Thyroid gland (tissue), 4 donors: ENCODE measurements around the gene PDZK1. TPM values are rescaled to one million over a fixed set of nuclear protein-coding genes. Genes with fewer than 3 reads are reported as not detected.
"Not testable (repeated sequence)": the region's sequence is repeated elsewhere in the genome, so short reads cannot be mapped to it uniquely, and the experiment has no call there.

ENCODE experiments used
- DNase-seq, 2 donors: peaks; one replicate each; pipeline ENCODE4 v3.0.0-alpha.2; 2019
- H3K27ac ChIP-seq, 3 donors: fragments of 200-600 bp; sonication (generic); 1 replicate in 2 of 3; 2 replicates in 1 of 3; pipeline ENCODE4 v1.5.1; 2016 to 2019; ENCODE audit warnings: mild to moderate bottlenecking in 1 of 3, moderate library complexity in 1 of 3
- H3K27me3 ChIP-seq: fragments of 200-600 bp; sonication (generic); one replicate; pipeline ENCODE4 v1.5.1; 2019
- H3K36me3 ChIP-seq, 2 donors: fragments of 200-600 bp; sonication (generic); one replicate each; pipeline ENCODE4 v1.5.1; 2016 to 2019
- H3K4me1 ChIP-seq, 2 donors: fragments of 200-600 bp; sonication (generic); one replicate each; pipeline ENCODE4 v1.5.1; 2017 to 2019
- H3K4me3 ChIP-seq, 3 donors: fragments of 200-600 bp; sonication (generic); replicated peaks in 1 of 3; 1 replicate in 2 of 3; 2 replicates in 1 of 3; pipeline ENCODE4 v1.5.1; 2016; ENCODE audit warnings: mild to moderate bottlenecking in 1 of 3
- H3K9me3 ChIP-seq: fragments of 200-600 bp; sonication (generic); one replicate; pipeline ENCODE4 v1.5.1; 2017
- POLR2A ChIP-seq, 2 donors: fragments of 450-650 bp; IDR thresholded peaks; one replicate each; pipeline ENCODE4 v1.6.1; 2017; ENCODE audit warnings: antibody characterized with exemption in 2 of 2, mild to moderate bottlenecking in 2 of 2, moderate library complexity in 1 of 2
- WGBS, 2 donors: methylation state at CpG; one replicate each; pipeline ENCODE4 v1.1.5; 2017; 5-methylcytosine and 5-hydroxymethylcytosine counted together
- intact Hi-C: fragments of 100-400 bp; cut with DNase I; formaldehyde crosslinking; loops from one replicate; pipeline ENCODE4 v1.15.1; 2023
- total RNA-seq, 4 donors: library from RNA; depleted of rRNA; stranded (reverse); fragments of >200 nt; gene quantifications; one replicate each; pipeline ENCODE4 v1.2.3, GENCODE V29; 2016
- TF ChIP-seq, protein P1 (sequence below), 6 experiments: fragments of 200-600 bp in 3 of 6; fragments of 450-650 bp in 3 of 6; sonication (generic) in 3 of 6; IDR thresholded peaks; one replicate each; pipeline ENCODE4 v1.5.1; 2016 to 2019; ENCODE audit warnings: antibody characterized with exemption in 6 of 6, mild to moderate bottlenecking in 2 of 6, inconsistent platforms in 1 of 6, moderate library complexity in 1 of 6

Gene PDZK1
- total RNA-seq, 4 donors from 2014 or later: 0.27 to 0.56 (median 0.29) TPM; not detected in 1

DNA sequence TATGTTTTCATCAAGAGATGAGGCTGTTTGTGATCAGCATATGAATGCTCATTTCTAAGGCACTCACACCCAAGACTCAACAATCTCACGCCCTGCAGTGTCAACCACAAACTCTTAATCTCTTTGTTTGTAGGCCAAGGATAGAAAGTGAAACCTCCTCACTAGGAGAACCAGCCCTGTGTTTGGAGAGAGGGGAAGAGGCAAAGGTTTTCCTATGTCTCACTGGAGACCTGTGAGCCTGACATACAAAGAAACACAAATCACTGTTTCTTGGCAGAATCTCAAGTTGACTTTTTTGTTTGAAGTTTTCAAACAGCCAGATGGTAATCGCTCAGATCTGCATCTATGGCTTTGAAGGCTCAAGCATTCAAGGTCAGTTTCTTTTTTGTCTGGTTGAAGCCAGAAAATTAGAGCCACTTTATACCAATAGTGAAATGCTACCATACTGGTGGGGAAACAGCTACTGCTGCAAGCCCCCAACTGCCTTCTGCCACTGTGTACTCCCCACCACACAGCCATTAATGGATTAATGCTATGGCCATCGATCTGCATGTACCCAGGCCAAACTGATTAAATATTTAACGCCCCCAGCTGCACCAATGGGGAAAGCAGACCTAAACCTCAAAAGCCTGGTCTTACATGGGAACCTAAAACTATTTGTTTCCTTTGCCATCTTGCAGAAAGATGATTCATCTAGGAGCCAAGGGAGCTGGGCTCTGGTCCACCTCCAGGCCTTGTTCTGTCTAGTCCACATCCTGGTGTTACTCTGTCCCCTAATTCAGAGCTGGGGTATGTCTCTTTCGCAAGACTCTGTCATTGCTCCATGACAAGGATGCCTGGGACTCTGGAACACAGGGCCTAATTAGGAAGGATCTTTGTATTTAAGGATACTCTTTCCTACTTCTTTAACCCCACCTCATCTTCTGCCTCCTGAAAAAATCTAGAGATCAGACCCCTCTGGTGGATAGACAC is 16.3 kb downstream of the PDZK1 start:
- H3K4me3 ChIP-seq: no peak overlapping the region
- H3K27ac ChIP-seq: peak overlapping the region in 2 of 3 donors; percentile 2 to 7
- intact Hi-C loops: no loop called here
- H3K36me3 ChIP-seq: no peaks in the 10 kb centered on the region
- peak in 1 of 2 donors; percentile 10 for DNase-seq
- 63 to 66% methylated on average over 5 of the region's 5 CpGs for WGBS, 2 donors
- no peak for TF ChIP-seq POLR2A (IDR thresholded peaks at IDR 0.05)
- TF ChIP-seq, protein P1, sequence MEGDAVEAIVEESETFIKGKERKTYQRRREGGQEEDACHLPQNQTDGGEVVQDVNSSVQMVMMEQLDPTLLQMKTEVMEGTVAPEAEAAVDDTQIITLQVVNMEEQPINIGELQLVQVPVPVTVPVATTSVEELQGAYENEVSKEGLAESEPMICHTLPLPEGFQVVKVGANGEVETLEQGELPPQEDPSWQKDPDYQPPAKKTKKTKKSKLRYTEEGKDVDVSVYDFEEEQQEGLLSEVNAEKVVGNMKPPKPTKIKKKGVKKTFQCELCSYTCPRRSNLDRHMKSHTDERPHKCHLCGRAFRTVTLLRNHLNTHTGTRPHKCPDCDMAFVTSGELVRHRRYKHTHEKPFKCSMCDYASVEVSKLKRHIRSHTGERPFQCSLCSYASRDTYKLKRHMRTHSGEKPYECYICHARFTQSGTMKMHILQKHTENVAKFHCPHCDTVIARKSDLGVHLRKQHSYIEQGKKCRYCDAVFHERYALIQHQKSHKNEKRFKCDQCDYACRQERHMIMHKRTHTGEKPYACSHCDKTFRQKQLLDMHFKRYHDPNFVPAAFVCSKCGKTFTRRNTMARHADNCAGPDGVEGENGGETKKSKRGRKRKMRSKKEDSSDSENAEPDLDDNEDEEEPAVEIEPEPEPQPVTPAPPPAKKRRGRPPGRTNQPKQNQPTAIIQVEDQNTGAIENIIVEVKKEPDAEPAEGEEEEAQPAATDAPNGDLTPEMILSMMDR (IDR thresholded peaks at IDR 0.05): no peak
- peaks cover 0 to 12% of the 10 kb centered on the region in 2 donors for H3K4me1 ChIP-seq
- H3K27me3 ChIP-seq: no peaks in the 10 kb centered on the region
- H3K9me3 ChIP-seq: no peaks in the 10 kb centered on the region

DNA sequence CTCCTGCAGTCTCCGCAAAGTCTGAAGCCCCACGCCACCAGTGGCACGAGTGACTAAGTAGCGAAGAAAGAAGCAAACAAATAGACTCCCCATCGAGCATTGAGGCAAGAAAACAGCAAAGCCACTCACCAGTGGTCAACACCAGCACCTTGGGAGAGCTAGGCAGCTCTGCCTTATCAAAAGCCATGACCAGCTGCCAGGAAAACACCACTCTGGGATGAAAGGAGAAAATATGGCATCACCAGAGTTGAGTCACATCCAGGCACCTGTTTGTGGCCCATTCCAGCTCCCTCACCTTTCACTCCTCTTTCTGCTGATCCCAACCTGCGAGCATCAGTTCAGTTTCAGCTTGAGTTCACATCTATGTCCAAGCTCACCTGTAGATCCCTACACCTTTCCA is 17.2 kb downstream of the PDZK1 start:
- 92 to 93% methylated on average over 6 of the region's 6 CpGs for WGBS, 2 donors
- no peak for DNase-seq
- H3K27ac ChIP-seq: peak overlapping the region in 1 of 3 donors; percentile 7
- H3K4me3 ChIP-seq: no peak overlapping the region
- no peaks in the 10 kb centered on the region for H3K27me3 ChIP-seq
- H3K4me1 ChIP-seq: peaks cover 0 to 12% of the 10 kb centered on the region in 2 donors
- TF ChIP-seq, protein P1 (IDR thresholded peaks at IDR 0.05): no peak
- TF ChIP-seq POLR2A (IDR thresholded peaks at IDR 0.05): no peak
- no peaks in the 10 kb centered on the region for H3K36me3 ChIP-seq
- no peaks in the 10 kb centered on the region for H3K9me3 ChIP-seq
- intact Hi-C loops: no loop called here

DNA sequence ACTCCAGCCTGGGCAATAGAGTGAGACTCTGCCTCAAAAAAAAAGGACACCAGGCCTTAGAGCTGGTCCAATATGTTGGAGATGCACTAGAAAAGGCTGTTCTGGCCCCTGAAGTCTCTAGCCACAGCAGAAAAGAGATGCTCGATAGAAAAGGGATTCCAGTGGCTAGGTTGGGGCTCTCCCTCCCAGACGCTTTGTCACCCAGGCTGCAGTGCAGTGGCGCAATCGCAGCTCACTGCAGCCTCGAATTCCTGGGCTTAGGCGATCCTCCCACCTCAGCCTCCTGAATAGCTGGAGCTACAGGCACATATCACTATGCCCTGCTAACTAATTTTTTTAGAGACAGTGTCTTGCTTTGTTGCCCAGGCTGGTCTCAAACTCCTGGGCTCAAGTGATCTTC is 18.2 kb downstream of the PDZK1 start:
- H3K4me1 ChIP-seq: peaks cover 0 to 12% of the 10 kb centered on the region in 2 donors
- intact Hi-C loops: no loop called here
- H3K27ac ChIP-seq: no peak overlapping the region
- no peaks in the 10 kb centered on the region for H3K9me3 ChIP-seq
- H3K27me3 ChIP-seq: no peaks in the 10 kb centered on the region
- no peak for DNase-seq
- 94 to 97% methylated on average over 6 of the region's 6 CpGs for WGBS, 2 donors
- H3K4me3 ChIP-seq: no peak overlapping the region
- no peaks in the 10 kb centered on the region for H3K36me3 ChIP-seq
- no peak for TF ChIP-seq POLR2A (IDR thresholded peaks at IDR 0.05)
- TF ChIP-seq, protein P1 (IDR thresholded peaks at IDR 0.05): no peak

DNA sequence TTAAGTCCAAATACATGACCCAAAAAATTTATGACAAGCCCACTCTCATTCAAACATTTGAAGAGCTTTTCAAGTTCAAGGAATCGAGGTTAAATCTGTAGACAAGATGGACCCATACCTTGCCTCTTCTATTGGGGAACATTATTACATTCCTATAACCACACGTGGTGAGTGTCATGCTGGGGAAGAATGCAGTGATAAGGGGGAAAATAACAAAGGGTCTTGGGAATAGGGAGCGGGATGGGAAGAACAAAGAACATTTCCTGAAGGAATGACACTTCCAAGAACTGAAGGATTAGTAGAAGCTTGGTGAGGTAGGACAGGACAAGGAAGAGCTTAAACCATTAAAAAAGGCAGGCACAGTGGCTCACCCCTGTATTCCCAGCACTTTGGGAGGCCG is 18.8 kb downstream of the PDZK1 start:
- Histone ChIP-seq H3K4me1 (peaks cover 0 to 12% of the 10 kb centered on the region in 2 donors), H3K4me3 (no peak overlapping the region), H3K27me3 (no peaks in the 10 kb centered on the region), H3K9me3 (no peaks in the 10 kb centered on the region), H3K27ac (no peak overlapping the region), H3K36me3 (no peaks in the 10 kb centered on the region)
- DNase-seq: no peak
- 76 to 80% methylated on average over 4 of the region's 4 CpGs for WGBS, 2 donors
- intact Hi-C loops: no loop called here
- no peak for TF ChIP-seq POLR2A (IDR thresholded peaks at IDR 0.05)
- TF ChIP-seq, protein P1 (IDR thresholded peaks at IDR 0.05): no peak

DNA sequence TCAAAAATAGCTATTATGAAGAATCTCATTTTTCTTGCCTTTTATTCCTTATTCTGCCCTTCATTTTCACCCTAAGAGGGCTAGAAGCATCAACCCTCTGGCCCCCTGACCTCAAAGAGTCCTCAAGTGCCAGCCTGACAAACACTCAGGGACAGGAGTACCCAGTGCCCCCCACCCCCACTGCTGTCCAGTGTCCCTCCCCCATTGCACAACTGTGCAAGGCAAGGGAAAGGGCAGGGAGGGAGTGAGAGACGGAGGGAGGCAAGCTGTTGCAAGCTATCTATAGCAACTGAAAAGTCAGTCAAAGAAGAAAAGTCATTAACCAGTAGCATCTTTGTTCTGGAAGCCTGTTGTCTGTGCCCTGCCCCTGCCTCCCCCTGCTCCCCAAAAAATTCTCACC is 21.1 kb downstream of the PDZK1 start:
- intact Hi-C loops, H3K9me3 ChIP-seq, H3K36me3 ChIP-seq: not testable (repeated sequence)

DNA sequence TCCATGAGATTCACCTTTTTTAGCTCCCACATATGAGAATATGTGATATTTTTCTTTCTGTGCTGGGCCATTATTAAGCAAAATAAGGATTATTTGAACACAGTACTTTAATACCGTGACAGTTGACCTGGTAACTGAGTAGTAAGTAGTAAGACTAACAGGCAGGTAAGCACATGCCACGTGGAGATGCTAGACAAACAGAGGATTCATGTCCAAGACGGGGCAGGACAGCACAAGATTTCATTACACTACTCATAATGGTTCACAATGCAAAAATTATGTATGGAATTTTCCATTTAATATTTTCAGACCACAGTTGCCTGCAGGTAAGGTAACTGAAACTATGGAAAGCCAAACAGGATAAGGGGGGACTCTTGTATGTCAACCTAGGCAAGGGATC is 22.3 kb downstream of the PDZK1 start:
- DNase-seq, H3K36me3 ChIP-seq, H3K27me3 ChIP-seq, H3K27ac ChIP-seq, H3K9me3 ChIP-seq, intact Hi-C loops, H3K4me3 ChIP-seq, H3K4me1 ChIP-seq: not testable (repeated sequence)
- 100% methylated on average over 2 of the region's 3 CpGs; no CpG with 5 or more reads in 1 of the 2 donors for WGBS, 2 donors

More for the DNA sequence above, 21.1 kb downstream of the PDZK1 start:
- not testable (repeated sequence) for H3K27me3 ChIP-seq, H3K27ac ChIP-seq, H3K4me3 ChIP-seq, DNase-seq, H3K4me1 ChIP-seq
- 92 to 100% methylated on average over 1 of the region's 1 CpG for WGBS, 2 donors

DNA sequence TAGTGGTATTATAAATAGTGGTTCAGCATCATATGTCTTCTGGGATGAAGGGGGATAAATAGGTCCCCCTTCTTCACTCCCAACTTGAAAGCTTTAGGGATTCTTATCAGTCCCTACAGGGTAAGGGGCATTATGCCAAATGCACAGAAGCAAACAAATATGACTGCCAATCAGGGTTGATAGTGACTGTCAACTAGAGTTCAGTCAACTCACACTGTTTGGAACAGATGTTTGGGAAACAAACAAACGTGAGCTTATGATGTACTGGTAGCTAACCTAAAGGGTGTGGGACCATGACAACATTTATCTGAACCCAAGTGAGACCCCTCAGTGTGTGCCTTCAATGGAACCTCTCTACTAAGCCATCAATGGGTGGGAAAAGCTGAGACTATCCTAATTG is 34.0 kb downstream of the PDZK1 start:
- H3K4me3 ChIP-seq, H3K27ac ChIP-seq, H3K36me3 ChIP-seq, H3K4me1 ChIP-seq, H3K27me3 ChIP-seq, H3K9me3 ChIP-seq, intact Hi-C loops, DNase-seq: not testable (repeated sequence)
- WGBS, 2 donors: no CpG with 5 or more reads among the region's 1 CpG

DNA sequence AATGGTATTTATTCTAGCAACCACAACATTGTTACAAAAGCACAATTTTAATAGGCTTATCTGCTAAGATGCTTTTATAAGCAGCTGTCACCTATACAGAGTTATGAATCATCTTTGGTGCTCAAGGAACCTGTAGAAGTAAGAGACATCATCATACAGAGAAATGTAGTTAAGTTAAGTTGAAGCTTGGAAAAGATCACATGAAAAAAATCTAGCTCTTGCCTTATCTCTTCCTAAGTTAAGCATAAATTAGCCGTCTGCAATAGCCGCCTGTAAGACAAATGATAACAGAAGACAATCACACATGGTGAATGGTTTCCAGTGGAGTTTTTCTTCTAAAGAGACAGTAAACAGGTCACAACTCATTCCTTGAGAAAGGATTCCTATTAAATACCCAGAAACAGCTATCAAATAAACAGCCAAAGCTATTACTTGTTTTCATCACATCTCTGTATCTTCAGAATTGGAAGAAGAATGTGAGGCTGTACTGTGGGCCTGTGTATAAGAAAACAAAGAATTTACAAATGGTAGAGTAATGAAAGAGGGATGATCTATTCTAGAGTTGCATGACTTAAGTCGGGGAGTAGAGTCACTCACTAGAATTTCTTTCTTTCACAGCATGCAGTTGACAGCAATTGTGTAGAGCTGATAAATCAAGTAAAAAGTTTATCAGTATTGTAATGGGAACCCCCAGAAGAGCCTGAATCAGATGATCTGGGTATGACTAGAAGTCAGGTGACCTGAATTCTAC is 36.0 kb downstream of the PDZK1 start:
- 88 to 94% methylated on average over 2 of the region's 3 CpGs for WGBS, 2 donors
- H3K27ac ChIP-seq, H3K36me3 ChIP-seq, DNase-seq, H3K9me3 ChIP-seq, H3K4me1 ChIP-seq, intact Hi-C loops, H3K4me3 ChIP-seq, H3K27me3 ChIP-seq: not testable (repeated sequence)
